Left colon (tissue), 2 donors: ENCODE measurements around the gene TSEN34. TPM values are rescaled to one million over a fixed set of nuclear protein-coding genes. Genes with fewer than 3 reads are reported as not detected.
A peak's percentile ranks its signal among the peaks of the same experiment; 100 is the strongest.
"Not testable (repeated sequence)": the region's sequence is repeated elsewhere in the genome, so short reads cannot be mapped to it uniquely, and the experiment has no call there.

ENCODE experiments used
- ATAC-seq: fragments of 200-7000 bp; cut with Tn5 transposase; one replicate; pipeline ENCODE4 v1.9.1; 2020; ENCODE audit warnings: mild to moderate bottlenecking, moderate library complexity
- DNase-seq, 2 donors: peaks; one replicate each; pipeline ENCODE4 v3.0.0-alpha.2; 2020
- intact Hi-C, 2 donors: fragments of 100-400 bp; cut with DNase I in 1 of 2; cut with micrococcal nuclease in 1 of 2; formaldehyde crosslinking; loops; one replicate each; pipeline versions ENCODE4 v1.11.2 to v1.14.0; 2022; cut with DNase I, micrococcal nuclease
- total RNA-seq, 2 donors: library from RNA; stranded (reverse); fragmentation: NEBNext Ultra II Directional; extraction: Animal tissue kit (Norgen Biotek cat#: 25700); gene quantifications; one replicate each; pipeline ENCODE4 v1.2.1, GENCODE V29; 2021
- donor health status: DM: no; HTN: no; CAD: no.
- donor health status: DM: yes; HTN: yes; CAD: no.

The TSEN34 gene
- total RNA-seq, 2 donors from 2014 or later: 38.9 to 41.6 TPM

GRCh38 chr19:54218960-54219661 lies 28.0 kb downstream of the TSEN34 start:
- intact Hi-C loops: no loop called here
- DNase-seq (peak in 1 of 2 donors; percentile 21), ATAC-seq (no peak)

GRCh38 chr19:54219702-54220101 lies 28.6 kb downstream of the TSEN34 start:
- intact Hi-C loops, DNase-seq, ATAC-seq: not testable (repeated sequence)

GRCh38 chr19:54221947-54222346 lies 30.8 kb downstream of the TSEN34 start:
- ATAC-seq, DNase-seq: not testable (repeated sequence)
- intact Hi-C loops: loop anchor here in 1 of 2 donors (2.0 kb wide), 1 partner anchor 23 kb away; no protein-coding TSS in a partner anchor

GRCh38 chr19:54222474-54223276 lies 31.6 kb downstream of the TSEN34 start, which contains the start of gene LILRB3:
TSS of gene LILRB3 (minus strand) at chr19:54223007. CDS start at chr19:54222976, 31 bp downstream.
- DNase-seq: not testable (repeated sequence)
- ATAC-seq: peak; percentile 39
- intact Hi-C loops: loop anchor here in 1 of 2 donors (2.0 kb wide), 1 partner anchor 22 kb away; no protein-coding TSS in a partner anchor

GRCh38 chr19:54223277-54223936 lies 32.3 kb downstream of the TSEN34 start:
- DNase-seq: not testable (repeated sequence)
- ATAC-seq: peak; percentile 13
- intact Hi-C loops: loop anchor here in 1 of 2 donors (2.0 kb wide), 1 partner anchor 21 kb away; no protein-coding TSS in a partner anchor

- not testable (repeated sequence) for ATAC-seq, DNase-seq
- intact Hi-C loops: loop anchor here in 1 of 2 donors (2.0 kb wide), 1 partner anchor 21 kb away; no protein-coding TSS in a partner anchor
Measured at GRCh38 chr19:54223937-54224281, 32.8 kb downstream of the TSEN34 start.

- ATAC-seq, DNase-seq, intact Hi-C loops: not testable (repeated sequence)
Measured at GRCh38 chr19:54224619-54225018, 33.5 kb downstream of the TSEN34 start.

- ATAC-seq (no peak), DNase-seq (no peak)
- intact Hi-C loops: no loop called here
Measured at GRCh38 chr19:54229146-54229545, 38.0 kb downstream of the TSEN34 start.

GRCh38 chr19:54230031-54230430 lies 38.9 kb downstream of the TSEN34 start:
- DNase-seq: no peak
- no peak for ATAC-seq
- intact Hi-C loops: loop anchor here in 1 of 2 donors (5.0 kb wide), 1 partner anchor 63 kb away; no protein-coding TSS in a partner anchor

- ATAC-seq: peak; percentile 99
- DNase-seq: peak; percentile 86 to 93
- intact Hi-C loops: loop anchor here in 1 of 2 donors (5.0 kb wide), 1 partner anchor 64 kb away; no protein-coding TSS in a partner anchor
Measured at GRCh38 chr19:54231077-54231931, 40.2 kb downstream of the TSEN34 start.

- DNase-seq (no peak), ATAC-seq (no peak)
- intact Hi-C loops: loop anchor here in 1 of 2 donors (5.0 kb wide), 1 partner anchor 67 kb away; no protein-coding TSS in a partner anchor
Measured at GRCh38 chr19:54233941-54234340, 42.8 kb downstream of the TSEN34 start.

GRCh38 chr19:54239491-54240371 lies 48.6 kb downstream of the TSEN34 start:
- intact Hi-C loops, DNase-seq, ATAC-seq: not testable (repeated sequence)

GRCh38 chr19:54240372-54241336 lies 49.5 kb downstream of the TSEN34 start:
- ATAC-seq, DNase-seq, intact Hi-C loops: not testable (repeated sequence)

- intact Hi-C loops, DNase-seq, ATAC-seq: not testable (repeated sequence)
Measured at GRCh38 chr19:54242234-54242633, 51.1 kb downstream of the TSEN34 start.

GRCh38 chr19:54242646-54243045 lies 51.5 kb downstream of the TSEN34 start, which contains the start of gene LILRA6:
TSS of gene LILRA6 (minus strand) at chr19:54242790.
- intact Hi-C loops, ATAC-seq, DNase-seq: not testable (repeated sequence)
